ENCODE measurements around the gene SLC8A1. TPM values are rescaled to one million over a fixed set of nuclear protein-coding genes. Genes with fewer than 3 reads are reported as not detected.

SLC8A1 gene
- total and polyA plus RNA-seq, 7 experiments from 2014 or later = 0.95 to 22.8 (median 1.5) TPM; not detected in 2

GRCh38 chr2:40463112-40463511 lies 11.2 kb upstream of the SLC8A1 start:
- peaks cover 0 to 9% (median 0%) of the 10 kb centered on the region in 5 donors for H3K27me3 Mint-ChIP-seq
- DNase-seq = no peak

GRCh38 chr2:40458271-40458794 lies 6.4 kb upstream of the SLC8A1 start:
- Histone ChIP-seq H3K27ac (ENCODE audit: low read depth, low read length) (no peak overlapping the region), H3K4me1 (ENCODE audit: control insufficient read depth in 2 of 2, insufficient read depth in 2 of 2, low read length in 2 of 2) (no peaks in the 10 kb centered on the region), H3K27me3 (ENCODE audit: control insufficient read depth in 2 of 2, insufficient read depth in 2 of 2, low read length in 2 of 2) (peaks cover 0 to 3% of the 10 kb centered on the region in 2 donors), H3K9me3 (ENCODE audit: control insufficient read depth in 2 of 3, low read length in 3 of 3) (no peaks in the 10 kb centered on the region), H3K36me3 (ENCODE audit: control insufficient read depth in 2 of 3, insufficient read depth in 3 of 3, low read length in 3 of 3) (no peaks in the 10 kb centered on the region), H3K4me3 (ENCODE audit: low read length) (no peak overlapping the region)
- Mint-ChIP-seq H3K9me3 (no peaks in the 10 kb centered on the region), H3K27me3 (peaks cover 0 to 20% (median 4%) of the 10 kb centered on the region in 5 donors), H3K4me1 (no peaks in the 10 kb centered on the region), H3K36me3 (no peaks in the 10 kb centered on the region), H3K4me3 (no peak overlapping the region), H3K27ac (no peak overlapping the region)
- ATAC-seq = no peak
- CTCF ChIA-PET = no interaction called here
- POLR2A ChIA-PET = no interaction called here
- no peak for DNase-seq
- intact Hi-C loops (cut with micrococcal nuclease) = no loop called here

More at GRCh38 chr2:40463112-40463511, 11.2 kb upstream of the SLC8A1 start:
- no peak overlapping the region for H3K4me3 ChIP-seq (ENCODE audit: low read length)
- H3K9me3 ChIP-seq (ENCODE audit: control insufficient read depth in 2 of 3, low read length in 3 of 3) = no peaks in the 10 kb centered on the region
- peaks cover 0 to 4% (median 0%) of the 10 kb centered on the region in 11 donors for H3K9me3 Mint-ChIP-seq
- no peaks in the 10 kb centered on the region for H3K4me1 ChIP-seq (ENCODE audit: control insufficient read depth in 2 of 2, insufficient read depth in 2 of 2, low read length in 2 of 2)
- H3K4me1 Mint-ChIP-seq = no peaks in the 10 kb centered on the region
- H3K27me3 ChIP-seq (ENCODE audit: control insufficient read depth in 2 of 2, insufficient read depth in 2 of 2, low read length in 2 of 2) = no peaks in the 10 kb centered on the region
- POLR2A ChIA-PET = no interaction called here
- H3K27ac Mint-ChIP-seq = no peak overlapping the region
- H3K36me3 Mint-ChIP-seq = no peaks in the 10 kb centered on the region
- CTCF ChIA-PET = no interaction called here
- intact Hi-C loops (cut with micrococcal nuclease) = no loop called here
- no peak for ATAC-seq
- no peak overlapping the region for H3K4me3 Mint-ChIP-seq
- H3K27ac ChIP-seq (ENCODE audit: low read depth, low read length) = no peak overlapping the region
- H3K36me3 ChIP-seq (ENCODE audit: control insufficient read depth in 2 of 3, insufficient read depth in 3 of 3, low read length in 3 of 3) = no peaks in the 10 kb centered on the region

GRCh38 chr2:40457837-40458236 lies 5.9 kb upstream of the SLC8A1 start:
- no peak for ATAC-seq
- Mint-ChIP-seq H3K27ac (no peak overlapping the region), H3K27me3 (peaks cover 0 to 24% (median 8%) of the 10 kb centered on the region in 5 donors), H3K36me3 (no peaks in the 10 kb centered on the region), H3K9me3 (peaks cover 0 to 1% (median 0%) of the 10 kb centered on the region in 11 donors), H3K4me3 (no peak overlapping the region), H3K4me1 (no peaks in the 10 kb centered on the region)
- POLR2A ChIA-PET = no interaction called here
- H3K4me1 ChIP-seq (ENCODE audit: control insufficient read depth in 2 of 2, insufficient read depth in 2 of 2, low read length in 2 of 2) = no peaks in the 10 kb centered on the region
- H3K4me3 ChIP-seq (ENCODE audit: low read length) = no peak overlapping the region
- no peak overlapping the region for H3K27ac ChIP-seq (ENCODE audit: low read depth, low read length)
- no peaks in the 10 kb centered on the region for H3K36me3 ChIP-seq (ENCODE audit: control insufficient read depth in 2 of 3, insufficient read depth in 3 of 3, low read length in 3 of 3)
- no peak for DNase-seq
- intact Hi-C loops (cut with micrococcal nuclease) = no loop called here
- peaks cover 0 to 3% of the 10 kb centered on the region in 2 donors for H3K27me3 ChIP-seq (ENCODE audit: control insufficient read depth in 2 of 2, insufficient read depth in 2 of 2, low read length in 2 of 2)
- no peaks in the 10 kb centered on the region for H3K9me3 ChIP-seq (ENCODE audit: control insufficient read depth in 2 of 3, low read length in 3 of 3)
- CTCF ChIA-PET = no interaction called here

- intact Hi-C loops (cut with micrococcal nuclease) = no loop called here
- no peak overlapping the region for H3K4me3 Mint-ChIP-seq
- ATAC-seq (no peak), DNase-seq (no peak)
- peaks cover 2 to 4% (median 3%) of the 10 kb centered on the region in 7 donors for H3K4me1 Mint-ChIP-seq
- H3K36me3 Mint-ChIP-seq = peaks cover 0 to 3% (median 3%) of the 10 kb centered on the region in 5 donors
- H3K9me3 Mint-ChIP-seq = peaks cover 0 to 3% (median 0%) of the 10 kb centered on the region in 11 donors
- Histone ChIP-seq H3K9me3 (ENCODE audit: control insufficient read depth in 2 of 3, low read length in 3 of 3) (no peaks in the 10 kb centered on the region), H3K4me3 (ENCODE audit: low read length) (no peak overlapping the region), H3K36me3 (ENCODE audit: control insufficient read depth in 2 of 3, insufficient read depth in 3 of 3, low read length in 3 of 3) (no peaks in the 10 kb centered on the region), H3K4me1 (ENCODE audit: control insufficient read depth in 2 of 2, insufficient read depth in 2 of 2, low read length in 2 of 2) (no peaks in the 10 kb centered on the region), H3K27ac (ENCODE audit: low read depth, low read length) (no peak overlapping the region), H3K27me3 (ENCODE audit: control insufficient read depth in 2 of 2, insufficient read depth in 2 of 2, low read length in 2 of 2) (peaks cover 0 to 3% of the 10 kb centered on the region in 2 donors)
- H3K27me3 Mint-ChIP-seq = peaks cover 4 to 28% (median 13%) of the 10 kb centered on the region in 5 donors
- H3K27ac Mint-ChIP-seq = no peak overlapping the region
- CTCF ChIA-PET = no interaction called here
- POLR2A ChIA-PET = no interaction called here
Observed at GRCh38 chr2:40457366-40457765, 5.5 kb upstream of the SLC8A1 start.

- Histone ChIP-seq H3K27ac (ENCODE audit: low read depth, low read length) (no peak overlapping the region), H3K4me1 (ENCODE audit: control insufficient read depth in 2 of 2, insufficient read depth in 2 of 2, low read length in 2 of 2) (no peaks in the 10 kb centered on the region), H3K27me3 (ENCODE audit: control insufficient read depth in 2 of 2, insufficient read depth in 2 of 2, low read length in 2 of 2) (peaks cover 0 to 3% of the 10 kb centered on the region in 2 donors), H3K4me3 (ENCODE audit: low read length) (no peak overlapping the region), H3K36me3 (ENCODE audit: control insufficient read depth in 2 of 3, insufficient read depth in 3 of 3, low read length in 3 of 3) (no peaks in the 10 kb centered on the region), H3K9me3 (ENCODE audit: control insufficient read depth in 2 of 3, low read length in 3 of 3) (no peaks in the 10 kb centered on the region)
- CTCF ChIA-PET = no interaction called here
- peaks cover 3 to 6% (median 6%) of the 10 kb centered on the region in 7 donors for H3K4me1 Mint-ChIP-seq
- H3K36me3 Mint-ChIP-seq = peaks cover 0 to 5% (median 4%) of the 10 kb centered on the region in 5 donors
- no peak for DNase-seq
- peaks cover 6 to 30% (median 16%) of the 10 kb centered on the region in 5 donors for H3K27me3 Mint-ChIP-seq
- POLR2A ChIA-PET = no interaction called here
- intact Hi-C loops (cut with micrococcal nuclease) = no loop called here
- no peak for ATAC-seq
- peaks cover 0 to 4% (median 0%) of the 10 kb centered on the region in 11 donors for H3K9me3 Mint-ChIP-seq
- H3K4me3 Mint-ChIP-seq = no peak overlapping the region
- H3K27ac Mint-ChIP-seq = no peak overlapping the region
Observed at GRCh38 chr2:40456926-40457325, 5.0 kb upstream of the SLC8A1 start.

- Histone ChIP-seq H3K27ac (ENCODE audit: low read depth, low read length) (no peak overlapping the region), H3K36me3 (ENCODE audit: control insufficient read depth in 2 of 3, insufficient read depth in 3 of 3, low read length in 3 of 3) (no peaks in the 10 kb centered on the region), H3K9me3 (ENCODE audit: control insufficient read depth in 2 of 3, low read length in 3 of 3) (no peaks in the 10 kb centered on the region), H3K4me3 (ENCODE audit: low read length) (no peak overlapping the region), H3K4me1 (ENCODE audit: control insufficient read depth in 2 of 2, insufficient read depth in 2 of 2, low read length in 2 of 2) (no peaks in the 10 kb centered on the region), H3K27me3 (ENCODE audit: control insufficient read depth in 2 of 2, insufficient read depth in 2 of 2, low read length in 2 of 2) (peaks cover 0 to 3% of the 10 kb centered on the region in 2 donors)
- H3K4me3 Mint-ChIP-seq = no peak overlapping the region
- peaks cover 0 to 4% (median 0%) of the 10 kb centered on the region in 11 donors for H3K9me3 Mint-ChIP-seq
- intact Hi-C loops (cut with micrococcal nuclease) = no loop called here
- H3K27me3 Mint-ChIP-seq = peaks cover 15 to 41% (median 25%) of the 10 kb centered on the region in 5 donors
- H3K36me3 Mint-ChIP-seq = peaks cover 0 to 5% (median 4%) of the 10 kb centered on the region in 5 donors
- DNase-seq = no peak
- ATAC-seq = peak; percentile 86
- ChIA-PET POLR2A (no interaction called here), CTCF (no interaction called here)
- H3K4me1 Mint-ChIP-seq = peaks cover 6 to 17% (median 11%) of the 10 kb centered on the region in 7 donors
- H3K27ac Mint-ChIP-seq = no peak overlapping the region
Observed at GRCh38 chr2:40455661-40456060, 3.8 kb upstream of the SLC8A1 start.

GRCh38 chr2:40454321-40454720 lies 2.4 kb upstream of the SLC8A1 start:
- no peak for DNase-seq
- H3K27ac ChIP-seq (ENCODE audit: low read depth, low read length) = no peak overlapping the region
- H3K36me3 ChIP-seq (ENCODE audit: control insufficient read depth in 2 of 3, insufficient read depth in 3 of 3, low read length in 3 of 3) = no peaks in the 10 kb centered on the region
- Mint-ChIP-seq H3K9me3 (peaks cover 0 to 8% (median 0%) of the 10 kb centered on the region in 11 donors), H3K36me3 (peaks cover 0 to 9% (median 4%) of the 10 kb centered on the region in 5 donors), H3K4me1 (peaks cover 6 to 23% (median 18%) of the 10 kb centered on the region in 7 donors), H3K27ac (no peak overlapping the region), H3K4me3 (no peak overlapping the region), H3K27me3 (peaks cover 19 to 50% (median 37%) of the 10 kb centered on the region in 5 donors)
- H3K4me3 ChIP-seq (ENCODE audit: low read length) = no peak overlapping the region
- ChIA-PET CTCF (no interaction called here), POLR2A (no interaction called here)
- no peak for ATAC-seq
- no peaks in the 10 kb centered on the region for H3K9me3 ChIP-seq (ENCODE audit: control insufficient read depth in 2 of 3, low read length in 3 of 3)
- intact Hi-C loops (cut with micrococcal nuclease) = loop anchor here in 1 of 2 donors (5.0 kb wide), 2 partner anchors 98 to 1328 kb away; no protein-coding TSS in a partner anchor
- no peaks in the 10 kb centered on the region for H3K4me1 ChIP-seq (ENCODE audit: control insufficient read depth in 2 of 2, insufficient read depth in 2 of 2, low read length in 2 of 2)
- H3K27me3 ChIP-seq (ENCODE audit: control insufficient read depth in 2 of 2, insufficient read depth in 2 of 2, low read length in 2 of 2) = peaks cover 0 to 3% of the 10 kb centered on the region in 2 donors

Measured in naive thymus-derived CD4-positive, alpha-beta T cell (primary cell).